IPS-NIHi7 (cell line): ENCODE data around the gene PER2.
"Not testable (repeated sequence)": the region's sequence is repeated elsewhere in the genome, so short reads cannot be mapped to it uniquely, and the experiment has no call there.

Experiments
- DNase-seq: peaks from one replicate; pipeline ENCODE4 v3.0.0; 2012; ENCODE audit warnings: mixed read lengths; ENCODE audit errors: extremely low spot score

Gene PER2, protein sequence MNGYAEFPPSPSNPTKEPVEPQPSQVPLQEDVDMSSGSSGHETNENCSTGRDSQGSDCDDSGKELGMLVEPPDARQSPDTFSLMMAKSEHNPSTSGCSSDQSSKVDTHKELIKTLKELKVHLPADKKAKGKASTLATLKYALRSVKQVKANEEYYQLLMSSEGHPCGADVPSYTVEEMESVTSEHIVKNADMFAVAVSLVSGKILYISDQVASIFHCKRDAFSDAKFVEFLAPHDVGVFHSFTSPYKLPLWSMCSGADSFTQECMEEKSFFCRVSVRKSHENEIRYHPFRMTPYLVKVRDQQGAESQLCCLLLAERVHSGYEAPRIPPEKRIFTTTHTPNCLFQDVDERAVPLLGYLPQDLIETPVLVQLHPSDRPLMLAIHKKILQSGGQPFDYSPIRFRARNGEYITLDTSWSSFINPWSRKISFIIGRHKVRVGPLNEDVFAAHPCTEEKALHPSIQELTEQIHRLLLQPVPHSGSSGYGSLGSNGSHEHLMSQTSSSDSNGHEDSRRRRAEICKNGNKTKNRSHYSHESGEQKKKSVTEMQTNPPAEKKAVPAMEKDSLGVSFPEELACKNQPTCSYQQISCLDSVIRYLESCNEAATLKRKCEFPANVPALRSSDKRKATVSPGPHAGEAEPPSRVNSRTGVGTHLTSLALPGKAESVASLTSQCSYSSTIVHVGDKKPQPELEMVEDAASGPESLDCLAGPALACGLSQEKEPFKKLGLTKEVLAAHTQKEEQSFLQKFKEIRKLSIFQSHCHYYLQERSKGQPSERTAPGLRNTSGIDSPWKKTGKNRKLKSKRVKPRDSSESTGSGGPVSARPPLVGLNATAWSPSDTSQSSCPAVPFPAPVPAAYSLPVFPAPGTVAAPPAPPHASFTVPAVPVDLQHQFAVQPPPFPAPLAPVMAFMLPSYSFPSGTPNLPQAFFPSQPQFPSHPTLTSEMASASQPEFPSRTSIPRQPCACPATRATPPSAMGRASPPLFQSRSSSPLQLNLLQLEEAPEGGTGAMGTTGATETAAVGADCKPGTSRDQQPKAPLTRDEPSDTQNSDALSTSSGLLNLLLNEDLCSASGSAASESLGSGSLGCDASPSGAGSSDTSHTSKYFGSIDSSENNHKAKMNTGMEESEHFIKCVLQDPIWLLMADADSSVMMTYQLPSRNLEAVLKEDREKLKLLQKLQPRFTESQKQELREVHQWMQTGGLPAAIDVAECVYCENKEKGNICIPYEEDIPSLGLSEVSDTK (N-terminal part only)

DNA sequence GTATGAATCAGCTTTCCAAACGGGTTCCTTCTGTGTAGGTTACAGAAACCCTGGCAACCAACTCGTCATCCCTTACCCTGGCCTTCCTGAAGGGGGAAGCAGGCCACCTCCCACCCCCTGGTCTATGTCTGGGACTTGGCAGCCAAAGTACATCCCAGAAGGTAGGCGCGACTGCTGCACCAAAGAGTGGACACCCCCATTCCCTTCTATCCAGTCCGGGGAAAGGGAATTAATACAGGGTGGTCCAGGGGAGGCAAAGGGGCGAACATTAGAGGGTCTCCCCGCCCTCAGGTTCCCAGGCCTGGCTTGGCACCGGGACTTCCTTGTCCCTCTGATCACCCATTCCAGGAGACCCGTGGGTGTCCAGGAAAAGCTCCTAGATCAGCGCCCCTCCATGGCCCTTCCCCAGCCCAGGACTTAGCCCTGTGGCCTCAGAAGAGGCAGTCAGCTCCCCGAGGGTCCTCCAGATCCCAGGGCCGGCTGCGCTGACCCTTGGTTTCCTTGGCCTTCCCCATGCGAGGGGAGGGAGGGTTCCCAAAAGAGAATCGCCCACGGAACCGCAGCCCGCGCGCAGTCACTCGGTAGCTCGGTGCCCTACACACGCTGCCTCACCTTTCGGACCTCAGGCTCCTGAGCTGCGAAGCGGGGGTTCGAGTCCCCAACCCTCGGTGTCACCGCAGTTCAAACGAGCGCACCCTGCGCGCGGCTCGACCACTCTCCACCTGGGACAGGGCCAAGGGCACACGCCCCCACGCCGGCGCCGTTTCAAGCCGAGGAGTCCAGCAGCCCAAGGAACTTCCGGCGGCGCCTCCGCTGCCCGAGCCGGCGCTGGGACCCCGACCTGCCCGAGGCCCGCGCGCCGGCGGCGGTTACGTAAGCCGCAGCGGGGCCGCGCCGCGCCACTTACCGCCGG is at the start of gene PER2:
Gene PER2, minus strand, starts transcription at position 874 of the 913 bp plus-strand sequence. CDS start 10,674 bp downstream, outside the sequence.
- DNase-seq = peak; percentile 64

DNA sequence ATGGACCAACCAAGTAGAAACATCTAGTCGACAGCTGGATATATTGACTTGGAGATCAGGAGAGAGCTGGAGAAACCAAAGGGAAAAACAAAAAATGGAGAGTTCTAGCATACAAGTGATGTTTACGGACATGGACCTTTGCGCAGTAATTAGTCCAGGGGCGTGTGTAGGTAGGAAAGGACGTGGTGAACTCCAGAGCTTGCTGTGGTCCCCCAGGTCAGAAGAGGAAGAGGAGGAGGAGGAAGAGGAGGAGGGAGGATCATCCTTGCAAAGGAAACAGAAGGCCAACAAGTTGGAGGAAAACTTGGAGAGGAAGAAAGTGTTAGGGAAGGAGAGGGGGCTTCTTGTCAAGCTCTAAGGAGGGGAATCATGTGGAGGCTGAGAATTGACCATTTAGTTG is 49.4 kb upstream of the PER2 start:
- DNase-seq = no peak

DNA sequence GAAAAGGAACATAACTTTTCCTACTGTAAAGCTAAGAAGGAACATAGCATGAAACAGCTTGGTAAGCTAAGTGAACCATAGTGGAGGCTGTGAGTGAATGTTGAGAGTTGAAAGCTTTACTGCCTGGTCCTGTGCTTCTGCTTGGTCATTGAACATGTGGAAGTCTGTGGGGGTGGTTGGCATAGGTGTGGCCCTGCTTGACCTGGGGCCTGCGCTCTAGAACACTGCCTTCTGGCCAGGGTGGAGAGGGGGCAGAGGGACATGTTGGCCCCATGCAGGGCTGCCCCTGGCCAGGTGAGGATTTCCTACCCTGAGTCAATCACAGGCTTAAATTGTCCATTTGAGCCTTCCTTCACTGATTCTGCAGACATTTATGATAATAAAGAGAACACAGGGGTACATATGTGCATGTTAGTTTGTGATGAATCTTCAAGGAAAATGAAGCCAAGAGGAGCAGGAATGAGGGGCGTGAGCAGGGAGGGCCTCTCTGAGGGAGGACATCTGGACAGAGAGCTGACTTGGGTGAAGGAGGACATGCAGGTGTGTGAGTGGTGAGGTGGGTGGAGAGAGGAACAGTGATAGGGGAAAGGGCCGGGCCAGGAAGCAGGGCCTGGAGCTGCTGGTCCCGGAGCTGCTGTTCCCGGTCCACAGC is 48.5 kb upstream of the PER2 start:
- no peak for DNase-seq

DNA sequence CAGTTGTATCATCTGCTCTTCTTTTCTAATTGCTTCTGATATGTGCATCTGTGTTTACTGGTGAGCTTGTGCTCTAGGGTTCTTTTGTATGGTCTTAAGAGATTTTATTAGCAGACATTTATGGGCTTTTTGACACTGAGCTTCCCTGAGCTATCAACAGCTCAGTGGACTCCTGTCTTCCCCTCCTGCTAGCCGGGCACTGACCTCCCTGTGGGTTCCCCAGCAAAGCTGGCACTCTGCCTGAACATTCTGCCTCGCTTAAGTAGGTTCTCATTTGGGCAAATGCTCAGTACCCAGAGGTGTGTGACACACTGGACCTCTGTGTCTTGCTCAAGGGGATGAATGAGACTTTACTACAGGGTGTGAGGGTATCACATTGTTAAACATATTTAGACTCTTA is 47.7 kb upstream of the PER2 start:
- no peak for DNase-seq

DNA sequence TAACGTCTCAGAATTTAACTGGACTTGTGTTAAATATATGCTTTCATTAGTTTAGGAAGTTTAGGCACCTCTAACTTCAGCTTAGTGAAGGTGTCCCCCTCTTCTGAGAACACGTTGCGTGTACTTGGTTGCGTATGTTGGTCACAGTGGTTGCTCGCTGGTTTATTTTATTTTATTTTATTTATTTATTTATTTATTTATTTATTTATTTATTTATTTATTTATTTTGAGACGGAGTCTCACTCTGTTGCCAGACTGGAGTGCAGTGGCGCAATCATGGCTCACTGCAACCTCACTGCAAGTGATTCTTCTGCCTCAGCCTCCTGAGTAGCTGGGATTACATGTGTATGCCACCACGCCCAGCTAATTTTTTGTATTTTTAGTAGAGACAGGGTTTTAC is 47.2 kb upstream of the PER2 start:
- DNase-seq = not testable (repeated sequence)

DNA sequence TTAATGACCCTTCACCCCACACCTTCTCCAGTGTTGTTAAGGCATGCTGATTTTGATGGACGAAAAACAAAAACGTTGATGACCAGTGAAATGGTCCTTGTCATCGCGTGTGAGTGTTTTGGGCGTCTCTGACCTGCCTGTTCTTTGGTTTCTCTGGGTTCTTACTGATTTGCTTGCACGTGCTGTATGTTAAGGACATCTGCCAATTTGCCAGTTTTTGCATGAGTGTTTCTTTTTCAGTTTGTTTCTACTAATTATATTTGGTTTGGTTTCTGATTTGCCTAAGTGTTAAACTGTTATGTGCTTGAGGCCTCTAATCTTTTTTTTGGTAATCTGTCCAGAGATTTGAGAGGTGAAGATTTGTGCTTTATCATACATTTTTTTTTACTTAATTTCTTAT is 46.5 kb upstream of the PER2 start:
- DNase-seq = no peak

DNA sequence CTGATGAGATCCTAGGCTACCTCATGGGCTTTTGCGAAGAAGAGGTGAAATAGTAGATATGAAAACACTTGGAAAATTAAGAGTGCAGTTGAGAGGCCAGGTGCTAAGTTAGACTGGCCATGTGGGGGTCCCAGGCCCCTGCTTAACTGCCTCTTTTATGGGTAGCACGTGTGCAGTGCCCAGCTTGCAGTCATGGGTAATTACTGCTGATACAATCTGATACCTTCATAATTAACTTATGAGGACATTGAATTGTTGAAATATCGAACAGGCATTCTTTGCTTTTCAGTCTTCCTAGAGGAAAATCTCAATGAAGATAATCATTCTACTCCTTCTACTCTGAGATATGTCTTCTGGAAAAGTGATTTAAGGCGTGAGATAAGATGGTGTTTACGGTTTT is 43.5 kb upstream of the PER2 start:
- no peak for DNase-seq

DNA sequence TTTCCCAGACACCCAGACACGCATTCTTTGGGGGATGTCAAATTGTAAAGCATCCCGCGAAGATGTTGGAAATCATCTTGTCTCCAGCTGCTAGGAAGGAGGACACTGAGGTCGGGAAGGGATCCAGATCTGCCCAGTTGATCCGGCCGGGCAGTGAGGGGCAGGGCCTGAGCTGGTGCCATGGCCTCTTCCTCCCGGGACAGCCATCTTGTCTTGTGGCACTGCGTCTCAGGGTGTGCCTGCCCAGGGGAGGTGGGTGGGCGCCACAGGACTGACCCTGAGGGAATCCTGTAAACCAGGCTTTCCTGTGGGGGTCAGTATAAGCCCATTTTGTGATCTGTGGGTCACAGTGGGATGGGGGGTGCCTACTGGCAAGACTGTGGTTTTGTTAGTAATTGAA is 42.0 kb upstream of the PER2 start:
- no peak for DNase-seq

DNA sequence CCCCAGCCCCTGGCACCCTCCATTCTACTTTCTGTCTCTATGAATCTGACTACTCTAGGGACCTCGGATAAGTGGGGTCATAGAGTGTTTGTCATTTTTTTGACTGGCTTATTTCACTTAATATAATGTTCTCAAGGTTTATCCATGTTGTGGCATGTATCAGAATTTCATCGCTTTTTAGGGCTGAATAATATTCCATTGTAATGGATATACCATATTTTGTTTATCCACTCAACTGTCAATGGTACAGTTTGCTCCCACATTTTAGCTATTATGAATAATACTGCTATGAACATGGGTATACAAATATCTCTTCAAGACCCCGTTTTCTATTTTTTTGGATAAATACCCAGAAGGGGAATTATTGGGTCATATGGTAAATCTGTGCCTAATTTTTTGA is 39.3 kb upstream of the PER2 start:
- DNase-seq = no peak

DNA sequence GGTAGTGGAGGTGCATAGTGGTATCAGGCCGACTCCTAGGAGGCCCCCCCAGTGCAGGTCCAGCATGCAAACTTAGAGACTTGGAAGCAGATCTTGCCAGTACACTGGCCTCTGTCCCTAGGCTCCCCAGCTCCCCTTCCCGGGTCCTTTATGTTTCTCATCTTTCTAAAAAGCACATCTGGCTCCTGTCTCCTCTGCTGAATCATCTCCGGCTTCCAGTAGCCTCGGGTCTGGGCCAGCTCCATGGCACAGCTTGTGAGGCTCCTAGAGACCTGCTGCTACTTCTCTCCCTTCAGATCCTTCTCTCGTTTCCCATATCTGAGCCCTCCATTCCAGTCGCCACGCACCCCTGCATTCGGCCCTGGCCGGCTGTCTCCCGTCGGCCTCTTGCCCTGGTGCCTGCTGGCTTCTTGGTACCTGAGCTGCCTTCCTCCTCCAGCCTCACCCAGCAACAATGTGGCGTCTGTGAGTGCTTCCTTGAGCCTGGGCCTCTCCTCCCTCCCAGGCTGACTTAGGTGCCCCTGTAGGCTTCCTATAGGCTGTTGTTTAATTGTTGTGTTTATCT is 38.5 kb upstream of the PER2 start:
- DNase-seq = no peak

DNA sequence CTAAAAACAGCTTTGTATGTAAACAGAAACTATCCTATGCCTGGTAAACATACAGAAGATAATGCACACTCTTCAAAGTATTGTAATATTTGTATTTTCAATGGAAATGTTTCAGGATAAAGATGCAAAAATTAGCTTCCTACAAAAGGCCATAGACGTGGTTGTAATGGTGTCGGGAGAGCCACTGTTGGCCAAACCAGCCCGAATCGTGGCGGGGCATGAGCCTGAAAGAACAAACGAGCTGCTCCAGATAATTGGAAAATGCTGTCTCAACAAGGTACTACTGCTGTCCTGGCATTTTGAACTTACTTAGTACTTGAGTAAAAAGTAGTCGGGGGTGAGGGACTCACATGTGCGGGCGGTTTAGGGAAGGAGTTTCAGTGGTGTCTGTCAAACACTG is 37.3 kb upstream of the PER2 start:
- DNase-seq = no peak

DNA sequence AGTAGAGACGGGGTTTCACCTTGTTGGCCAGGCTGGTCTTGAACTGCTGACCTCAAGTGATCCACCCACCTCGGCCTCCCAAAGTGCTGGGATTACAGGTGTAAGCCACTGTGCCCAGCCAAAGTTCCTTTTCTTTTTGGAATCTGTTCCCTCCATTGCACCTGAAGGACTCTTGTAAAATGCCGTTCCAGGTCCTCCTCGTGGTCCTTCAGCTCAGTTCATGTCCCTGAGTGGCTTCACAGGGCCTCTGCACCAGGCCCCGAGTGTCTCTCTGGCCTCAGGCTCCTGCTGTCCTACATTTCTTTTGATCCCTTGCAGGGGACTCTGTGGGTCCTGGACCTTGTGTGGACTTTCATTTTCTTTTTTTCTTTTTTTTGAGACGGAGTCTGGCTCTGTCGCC is 35.8 kb upstream of the PER2 start:
- not testable (repeated sequence) for DNase-seq

DNA sequence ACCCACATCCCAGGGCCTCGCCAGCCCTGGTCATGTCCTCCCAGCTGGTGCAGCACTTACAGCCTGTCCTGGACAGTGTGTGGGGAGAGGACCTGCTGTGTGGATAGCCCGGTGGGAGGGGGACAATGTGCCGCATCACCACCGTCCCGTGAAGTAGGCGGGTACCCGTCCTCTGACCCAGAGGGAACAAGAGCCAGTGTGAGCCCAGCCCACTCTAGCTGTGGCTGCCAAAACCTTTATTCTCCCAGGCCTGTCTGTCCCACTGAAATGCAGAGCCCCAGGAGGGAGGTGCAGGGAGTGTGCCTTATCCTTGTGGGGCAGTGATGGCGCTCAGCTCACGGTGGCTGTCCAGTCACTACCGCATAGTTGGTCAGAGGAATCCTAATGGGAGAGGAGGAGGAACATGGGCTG is 33.6 kb upstream of the PER2 start:
- DNase-seq = no peak

DNA sequence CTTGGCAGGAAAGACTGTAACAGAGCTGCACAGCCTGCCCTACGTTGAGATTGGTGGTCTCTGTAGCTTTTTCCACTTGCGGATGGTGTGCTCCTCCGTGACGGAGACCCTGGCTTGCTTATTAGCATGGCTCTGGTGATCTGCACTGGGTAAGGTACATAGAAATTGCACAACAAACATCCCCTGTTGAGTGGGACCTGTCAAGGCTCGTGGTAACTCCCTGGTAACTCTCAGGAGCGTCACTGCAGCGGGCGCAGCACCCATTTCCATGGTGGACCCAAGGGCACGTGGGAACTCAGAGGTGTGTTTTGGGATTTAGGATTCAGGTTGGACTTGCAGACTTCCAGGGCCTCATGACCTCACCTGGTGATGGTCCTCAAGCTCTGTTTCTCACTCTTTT is 33.1 kb upstream of the PER2 start:
- no peak for DNase-seq

DNA sequence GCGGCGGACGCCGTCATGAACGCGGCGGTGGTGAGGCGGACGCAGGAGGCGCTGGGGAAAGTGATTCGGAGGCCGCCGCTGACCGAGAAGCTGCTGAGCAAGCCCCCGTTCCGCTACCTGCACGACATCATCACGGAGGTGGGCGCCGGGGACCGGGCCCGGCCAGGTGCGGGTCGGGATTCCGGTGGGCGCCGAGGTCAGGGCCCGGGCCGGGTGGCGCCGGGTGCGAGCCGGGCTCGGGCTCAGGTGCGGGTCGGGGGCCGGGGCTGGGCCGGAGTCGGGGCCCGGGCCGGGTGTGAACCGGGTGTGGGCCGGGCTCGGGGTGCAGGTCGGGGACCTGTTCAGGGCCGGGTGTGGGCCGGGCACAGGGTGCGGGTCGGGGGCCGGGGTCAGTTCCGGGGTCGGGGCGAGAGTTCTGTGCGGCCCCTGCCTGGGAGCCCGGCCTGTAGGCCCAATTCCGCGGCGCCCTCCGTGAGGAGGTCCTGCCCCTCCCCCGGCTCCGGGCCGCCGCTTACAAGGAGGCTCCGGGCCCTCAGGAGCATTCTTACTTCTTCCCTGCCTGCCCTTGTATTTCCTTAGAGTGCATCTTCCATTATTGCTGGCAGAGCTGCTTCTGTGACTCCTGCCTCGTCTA is 32.4 kb upstream of the PER2 start:
- peak; percentile 57 for DNase-seq

DNA sequence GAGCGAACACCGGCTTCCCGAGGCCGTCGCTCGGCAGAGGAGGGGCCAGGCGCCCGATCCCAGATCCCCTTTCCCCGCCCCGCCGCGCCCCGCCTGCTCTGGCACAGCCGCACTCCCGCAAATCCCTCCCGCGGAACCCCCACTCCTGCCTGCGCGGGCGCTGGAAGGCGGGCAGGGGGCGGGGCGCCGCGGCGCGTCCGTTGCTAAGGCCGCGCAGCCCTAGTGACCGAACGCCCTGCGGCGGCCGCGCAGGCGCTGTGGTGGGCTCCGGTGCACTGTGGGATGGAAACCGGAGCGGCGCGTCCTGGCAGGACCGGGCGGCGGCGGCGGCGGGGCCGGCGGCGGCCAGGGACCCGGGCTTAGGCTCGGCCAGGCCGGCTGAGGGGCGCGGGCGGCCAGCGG is 31.8 kb upstream of the PER2 start, which contains the start of gene TRAF3IP1:
Gene TRAF3IP1, plus strand, starts transcription at position 273 of the 402 bp plus-strand sequence. CDS start 145 bp downstream, outside the sequence.
- peak; percentile 97 for DNase-seq

DNA sequence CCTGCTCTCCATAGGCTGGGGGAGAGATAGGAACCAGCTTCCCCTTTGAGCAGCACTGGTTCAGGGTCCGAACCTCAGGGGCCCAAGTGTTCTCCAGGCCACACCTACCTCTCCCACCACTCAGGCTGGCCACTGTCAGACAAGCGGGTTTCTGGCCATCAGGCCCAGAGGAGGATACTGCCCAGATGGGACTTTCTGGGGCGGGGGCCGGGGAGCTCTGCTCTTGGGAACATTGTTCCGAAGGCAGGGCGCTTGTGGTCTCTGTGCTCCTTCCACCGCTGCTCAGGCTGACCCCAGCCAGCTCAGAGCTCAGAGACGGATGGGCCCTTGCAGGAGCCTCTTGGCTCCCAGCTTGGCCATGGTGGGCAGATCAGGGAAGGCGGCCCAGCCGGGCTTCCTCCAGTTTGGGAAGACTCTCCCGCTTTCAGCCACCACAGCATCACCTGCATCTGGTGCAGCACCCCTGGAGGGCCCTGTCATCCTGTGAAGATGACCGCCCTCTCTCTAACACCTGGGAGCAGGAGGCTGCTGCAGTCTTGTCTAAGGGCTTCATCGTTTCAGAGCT is 26.7 kb upstream of the PER2 start:
- DNase-seq = no peak

DNA sequence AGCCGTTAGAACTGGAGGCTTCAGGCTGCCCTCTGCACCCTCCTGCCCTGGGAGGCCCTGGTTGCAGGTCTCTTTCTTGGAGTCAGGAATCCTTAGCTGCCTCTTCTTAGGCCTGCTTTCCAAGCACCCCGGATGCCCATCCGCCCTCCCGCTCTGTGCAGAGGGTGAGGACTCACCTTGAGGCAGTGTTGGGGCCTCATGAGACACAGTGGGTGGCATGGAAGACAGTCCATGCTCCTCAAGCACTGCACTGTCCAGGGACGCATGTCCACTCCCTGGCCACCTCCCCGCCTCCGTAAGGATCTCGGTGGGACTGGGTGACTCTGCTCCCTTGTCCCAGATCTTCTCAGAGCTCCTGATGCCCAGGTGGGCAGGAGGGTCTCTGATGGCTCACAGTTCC is 26.2 kb upstream of the PER2 start:
- DNase-seq = no peak

DNA sequence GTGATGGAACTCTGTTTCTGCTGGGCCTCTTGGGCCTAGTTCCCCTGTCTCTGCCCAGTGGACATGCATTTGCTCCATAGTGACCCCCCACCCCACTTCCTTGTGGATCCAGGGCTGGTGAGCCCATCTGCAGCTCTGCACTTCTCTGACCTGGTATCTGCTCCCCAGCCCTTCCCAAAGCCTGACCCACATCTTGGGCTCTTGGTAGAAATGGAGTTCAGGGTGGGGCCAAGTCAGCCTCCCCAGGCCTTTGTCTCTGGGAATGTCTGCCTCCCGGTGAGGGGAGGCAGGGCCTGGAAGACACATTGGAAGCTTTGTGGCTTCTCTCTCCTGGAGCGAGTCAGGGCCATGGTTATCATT is 25.6 kb upstream of the PER2 start:
- DNase-seq = no peak
